WTC11 (cell line): ENCODE measurements around the gene NNMT. TPM values are rescaled to one million over a fixed set of nuclear protein-coding genes. Genes with fewer than 3 reads are reported as not detected.

ENCODE experiments used
- ATAC-seq: fragments of 200-7000 bp; cut with Tn5 transposase; 2 replicates; pipeline ENCODE4 v1.10.0; 2021; ENCODE audit warnings: mild to moderate bottlenecking, moderate library complexity
- CTCF ChIA-PET: fragments of 300-600 bp; sonication (Branson Sonifier 250); formaldehyde crosslinking; loops from one replicate; lab custom pipeline; 2021; ENCODE audit warnings: antibody characterized with exemption; lab: Charles Lee
- POLR2A ChIA-PET: fragments of 350-600 bp; sonication (Branson Sonifier 250); formaldehyde crosslinking; loops from one replicate; lab custom pipeline; 2021; ENCODE audit warnings: antibody characterized with exemption; lab: Charles Lee
- DNase-seq: peaks from one replicate; pipeline ENCODE4 v3.0.0; 2021; ENCODE audit warnings: low spot score
- H3K27ac Mint-ChIP-seq: 2 replicates; pipeline ENCODE4 v1.8.0; 2021; ENCODE audit warnings: mixed read lengths
- H3K27me3 Mint-ChIP-seq: 2 replicates; pipeline ENCODE4 v1.8.0; 2021; ENCODE audit warnings: low read depth, mild to moderate bottlenecking, moderate library complexity, mixed read lengths
- H3K36me3 Mint-ChIP-seq: 2 replicates; pipeline ENCODE4 v1.8.0; 2021; ENCODE audit warnings: mixed read lengths
- H3K4me1 Mint-ChIP-seq: 2 replicates; pipeline ENCODE4 v1.8.0; 2022; ENCODE audit warnings: mixed read lengths
- H3K4me3 Mint-ChIP-seq: 2 replicates; pipeline ENCODE4 v1.8.0; 2021; ENCODE audit warnings: mild to moderate bottlenecking, moderate library complexity, mixed read lengths
- H3K9me3 Mint-ChIP-seq: 2 replicates; pipeline ENCODE4 v1.8.0; 2021; ENCODE audit warnings: mixed read lengths
- ELF4 ChIP-seq: sonication (generic); formaldehyde crosslinking; IDR thresholded peaks from 2 replicates; pipeline ENCODE4 v1.8.1; 2022; ENCODE audit warnings: low read depth, mild to moderate bottlenecking, moderate library complexity, missing genetic modification reagents
- FOXJ3 ChIP-seq: sonication (generic); formaldehyde crosslinking; IDR thresholded peaks from 2 replicates; pipeline ENCODE4 v1.9.0; 2021; ENCODE audit warnings: missing genetic modification reagents, mild to moderate bottlenecking, borderline replicate concordance
- GABPB1 ChIP-seq: sonication (generic); formaldehyde crosslinking; IDR thresholded peaks from 2 replicates; pipeline ENCODE4 v1.8.1; 2023; ENCODE audit warnings: mild to moderate bottlenecking, missing genetic modification reagents
- GRHL2 ChIP-seq: fragments of 250-450 bp; sonication (Bioruptor Pico); IDR thresholded peaks from 2 replicates; pipeline ENCODE4 v1.8.0; 2022; ENCODE audit warnings: mild to moderate bottlenecking, moderate library complexity; ENCODE audit not compliant: insufficient replicate concordance, severe bottlenecking
- NFE2L1 ChIP-seq: sonication (generic); formaldehyde crosslinking; IDR thresholded peaks from 2 replicates; pipeline ENCODE4 v1.8.1; 2023; ENCODE audit warnings: missing genetic modification reagents
- RELA ChIP-seq: sonication (generic); formaldehyde crosslinking; IDR thresholded peaks from 2 replicates; pipeline ENCODE4 v1.8.1; 2022; ENCODE audit warnings: missing genetic modification reagents, mild to moderate bottlenecking, borderline replicate concordance
- SMAD3 ChIP-seq: sonication (generic); formaldehyde crosslinking; IDR thresholded peaks from 2 replicates; pipeline ENCODE4 v1.8.0; 2022; ENCODE audit warnings: missing genetic modification reagents, mild to moderate bottlenecking, borderline replicate concordance
- SP1 ChIP-seq: sonication (generic); formaldehyde crosslinking; conservative IDR thresholded peaks from 2 replicates; pipeline ENCODE4 v1.8.1; 2022; ENCODE audit warnings: missing genetic modification reagents
- ZNF121 ChIP-seq: sonication (generic); formaldehyde crosslinking; IDR thresholded peaks from 2 replicates; pipeline ENCODE4 v1.8.0; 2023; ENCODE audit warnings: missing genetic modification reagents
- ZNF232 ChIP-seq: sonication (generic); formaldehyde crosslinking; IDR thresholded peaks from 2 replicates; pipeline ENCODE4 v1.8.0; 2022; ENCODE audit warnings: mild to moderate bottlenecking, missing genetic modification reagents
- ZNF671 ChIP-seq: fragments of 250-450 bp; sonication (Bioruptor Pico); IDR thresholded peaks from 2 replicates; pipeline ENCODE4 v1.8.0; 2021; ENCODE audit warnings: mild to moderate bottlenecking
- total RNA-seq: library from RNA; stranded (reverse); gene quantifications from 3 replicates; pipeline ENCODE4 v1.2.3, GENCODE V29; 2021
- TF ChIP-seq, protein P1 (sequence below): fragments of 250-450 bp; sonication (Bioruptor Pico); conservative IDR thresholded peaks from 2 replicates; pipeline ENCODE4 v1.9.0; 2021; ENCODE audit warnings: mild to moderate bottlenecking
- TF ChIP-seq, protein P2 (sequence below): sonication (generic); formaldehyde crosslinking; IDR thresholded peaks from 2 replicates; pipeline ENCODE4 v1.8.0; 2023; ENCODE audit warnings: mild to moderate bottlenecking, missing genetic modification reagents
- TF ChIP-seq, protein P3 (sequence below): sonication (generic); formaldehyde crosslinking; IDR thresholded peaks from 2 replicates; pipeline ENCODE4 v1.8.0; 2023; ENCODE audit warnings: missing genetic modification reagents
- TF ChIP-seq, protein P4 (sequence below): fragments of 250-450 bp; sonication (Bioruptor Pico); IDR thresholded peaks from 2 replicates; pipeline ENCODE4 v1.9.0; 2021; ENCODE audit warnings: moderate library complexity, mild to moderate bottlenecking, inconsistent platforms, borderline replicate concordance

Gene NNMT
- total RNA-seq, 1 experiment from 2014 or later, result 0.50 TPM

DNA sequence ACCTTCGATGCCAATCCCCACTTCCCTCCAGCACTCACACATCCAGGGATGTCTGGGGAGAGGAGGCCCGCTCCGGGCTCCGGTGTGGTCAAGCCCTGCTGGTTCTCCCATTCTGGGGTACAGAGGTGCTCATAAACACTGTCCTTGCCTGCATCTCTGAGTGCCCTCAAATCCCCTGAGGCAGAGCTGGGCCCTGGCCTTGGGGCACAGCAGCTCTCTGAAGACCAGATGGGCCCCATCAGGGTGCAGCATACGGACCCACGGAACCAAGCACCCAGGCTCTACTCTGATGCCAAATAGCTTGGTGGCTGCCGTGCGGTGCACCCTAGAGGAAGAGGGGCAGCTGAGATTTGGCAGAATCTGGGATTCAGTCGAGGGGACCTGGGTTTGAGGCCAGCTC is 35.7 kb upstream of the NNMT start:
- ChIA-PET CTCF (interaction anchor here (0.6 to 10.6 kb wide), 38 partner anchors 9 to 701 kb away, joined by 3 to 151 read pairs (median 6); partner anchors contain the start of genes HTR3A, HTR3B and ZBTB16), POLR2A (no interaction called here)
- H3K4me3 Mint-ChIP-seq, result no peak overlapping the region
- no peaks in the 10 kb centered on the region for H3K27me3 Mint-ChIP-seq
- ATAC-seq (no peak), DNase-seq (no peak)
- no peaks in the 10 kb centered on the region for H3K9me3 Mint-ChIP-seq
- no peak for TF ChIP-seq SP1 (CRISPR knock-in tag)
- no peak for TF ChIP-seq ZNF121 (CRISPR knock-in tag)
- H3K4me1 Mint-ChIP-seq, result peaks cover 16% of the 10 kb centered on the region
- H3K36me3 Mint-ChIP-seq, result no peaks in the 10 kb centered on the region
- no peak overlapping the region for H3K27ac Mint-ChIP-seq

DNA sequence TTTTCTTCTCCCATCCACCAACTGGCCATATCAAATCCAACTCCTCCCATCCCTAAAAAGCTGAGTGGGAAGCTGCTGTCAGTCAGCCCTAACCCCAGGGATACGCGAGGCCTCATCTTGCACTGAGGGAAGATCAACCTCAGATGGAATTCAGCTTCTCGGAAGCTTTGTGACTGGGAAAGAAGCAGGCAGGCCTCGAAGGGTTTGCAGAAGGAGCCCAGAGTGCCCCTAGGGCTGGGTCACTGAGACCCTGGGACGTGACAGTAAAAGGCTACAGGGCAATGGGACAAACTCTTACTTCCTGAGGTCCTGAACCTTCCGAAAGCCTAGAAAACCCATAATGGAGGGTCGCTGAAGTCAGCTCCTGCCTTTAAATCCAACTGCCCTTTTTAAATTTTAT is 34.4 kb upstream of the NNMT start:
- POLR2A ChIA-PET, result interaction anchor here (0.9 to 1.3 kb wide), 2 partner anchors 268 to 366 kb away, joined by 3 to 4 read pairs; no protein-coding TSS in a partner anchor
- H3K27me3 Mint-ChIP-seq, result no peaks in the 10 kb centered on the region
- DNase-seq (no peak), ATAC-seq (no peak)
- CTCF ChIA-PET, result interaction anchor here (0.6 to 10.6 kb wide), 31 partner anchors 10 to 455 kb away, joined by 3 to 151 read pairs (median 5); partner anchors contain the start of genes HTR3A, HTR3B and ZBTB16
- H3K27ac Mint-ChIP-seq, result no peak overlapping the region
- TF ChIP-seq, protein P1, sequence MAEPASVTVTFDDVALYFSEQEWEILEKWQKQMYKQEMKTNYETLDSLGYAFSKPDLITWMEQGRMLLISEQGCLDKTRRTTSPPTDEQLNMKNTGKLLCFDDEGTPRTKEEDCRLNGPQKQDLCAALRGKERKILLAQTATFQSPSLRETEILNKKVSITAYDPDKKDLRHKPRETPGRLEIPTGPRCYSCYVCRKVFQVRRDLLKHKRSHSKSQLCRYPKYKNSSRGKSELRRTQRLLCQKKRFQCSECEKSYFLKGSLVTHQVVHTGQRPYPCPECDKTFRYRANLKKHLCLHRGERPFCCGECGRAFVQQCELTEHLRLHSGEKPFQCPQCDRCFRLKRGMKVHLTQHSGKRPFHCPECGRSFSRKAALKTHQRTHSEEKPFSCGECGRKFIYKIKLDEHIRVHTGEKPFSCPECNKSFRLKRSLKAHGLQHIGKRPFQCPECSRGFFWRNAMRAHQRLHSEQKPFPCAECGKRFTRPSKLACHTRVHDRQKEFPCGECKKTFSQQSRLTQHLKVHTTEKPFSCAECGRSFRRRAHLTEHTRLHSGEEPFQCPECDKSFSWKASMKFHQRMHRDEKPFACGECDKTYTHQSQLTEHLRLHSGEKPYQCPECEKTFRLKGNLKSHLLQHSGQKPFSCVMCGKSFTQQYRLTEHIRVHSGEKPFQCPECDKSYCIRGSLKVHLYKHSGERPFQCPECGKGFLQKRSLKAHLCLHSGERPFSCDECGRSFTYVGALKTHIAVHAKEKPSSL (CRISPR knock-in tag), result no peak
- TF ChIP-seq NFE2L1 (no peak), ELF4 (CRISPR knock-in tag) (no peak)
- TF ChIP-seq, protein P2, sequence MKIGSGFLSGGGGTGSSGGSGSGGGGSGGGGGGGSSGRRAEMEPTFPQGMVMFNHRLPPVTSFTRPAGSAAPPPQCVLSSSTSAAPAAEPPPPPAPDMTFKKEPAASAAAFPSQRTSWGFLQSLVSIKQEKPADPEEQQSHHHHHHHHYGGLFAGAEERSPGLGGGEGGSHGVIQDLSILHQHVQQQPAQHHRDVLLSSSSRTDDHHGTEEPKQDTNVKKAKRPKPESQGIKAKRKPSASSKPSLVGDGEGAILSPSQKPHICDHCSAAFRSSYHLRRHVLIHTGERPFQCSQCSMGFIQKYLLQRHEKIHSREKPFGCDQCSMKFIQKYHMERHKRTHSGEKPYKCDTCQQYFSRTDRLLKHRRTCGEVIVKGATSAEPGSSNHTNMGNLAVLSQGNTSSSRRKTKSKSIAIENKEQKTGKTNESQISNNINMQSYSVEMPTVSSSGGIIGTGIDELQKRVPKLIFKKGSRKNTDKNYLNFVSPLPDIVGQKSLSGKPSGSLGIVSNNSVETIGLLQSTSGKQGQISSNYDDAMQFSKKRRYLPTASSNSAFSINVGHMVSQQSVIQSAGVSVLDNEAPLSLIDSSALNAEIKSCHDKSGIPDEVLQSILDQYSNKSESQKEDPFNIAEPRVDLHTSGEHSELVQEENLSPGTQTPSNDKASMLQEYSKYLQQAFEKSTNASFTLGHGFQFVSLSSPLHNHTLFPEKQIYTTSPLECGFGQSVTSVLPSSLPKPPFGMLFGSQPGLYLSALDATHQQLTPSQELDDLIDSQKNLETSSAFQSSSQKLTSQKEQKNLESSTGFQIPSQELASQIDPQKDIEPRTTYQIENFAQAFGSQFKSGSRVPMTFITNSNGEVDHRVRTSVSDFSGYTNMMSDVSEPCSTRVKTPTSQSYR (CRISPR knock-in tag), result no peak
- H3K4me1 Mint-ChIP-seq, result peaks cover 8% of the 10 kb centered on the region
- no peaks in the 10 kb centered on the region for H3K9me3 Mint-ChIP-seq
- no peaks in the 10 kb centered on the region for H3K36me3 Mint-ChIP-seq
- H3K4me3 Mint-ChIP-seq, result no peak overlapping the region

DNA sequence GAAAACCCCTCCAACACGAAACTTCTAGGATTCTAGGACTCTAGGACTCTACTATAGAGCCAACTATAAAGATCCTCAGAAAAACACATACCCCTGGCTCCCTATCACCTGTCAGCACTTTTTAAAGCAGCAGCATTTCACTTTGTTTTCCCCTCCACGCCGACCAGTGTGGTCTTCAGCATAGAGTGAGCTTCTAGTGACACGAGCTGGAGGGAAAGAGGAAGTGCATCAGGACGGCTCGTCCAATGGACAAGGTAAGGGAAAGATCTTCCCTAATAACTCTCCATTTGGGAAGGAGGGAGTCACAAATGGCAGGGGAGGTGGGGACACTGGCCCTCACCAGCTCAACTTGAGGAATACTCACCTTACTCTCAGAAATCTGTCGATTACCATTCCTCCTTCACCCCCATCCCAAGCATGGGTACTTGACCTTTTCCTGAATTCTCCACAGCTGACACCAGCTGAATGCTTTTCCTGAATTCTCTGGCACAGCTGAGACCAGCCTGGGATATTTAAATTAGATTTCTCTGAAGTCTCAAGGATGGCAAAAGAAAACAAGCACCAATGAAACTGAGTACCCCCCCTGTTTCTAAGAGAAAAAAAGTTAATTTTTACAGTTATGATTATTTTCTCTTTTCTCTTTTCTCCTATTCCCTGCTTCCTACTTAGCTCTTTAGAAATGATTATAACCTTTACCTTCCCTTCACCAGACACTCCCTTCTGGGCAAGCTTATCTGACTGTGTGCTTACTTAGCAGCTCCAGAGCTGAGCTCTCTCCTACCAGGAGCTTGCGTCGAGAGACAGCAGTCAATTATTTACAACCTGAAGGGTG is 33.3 kb upstream of the NNMT start:
- H3K9me3 Mint-ChIP-seq, result no peaks in the 10 kb centered on the region
- ChIA-PET POLR2A (interaction anchor here (0.9 kb wide), 1 partner anchor 367 kb away, joined by 3 read pairs; no protein-coding TSS in a partner anchor), CTCF (interaction anchor here (0.6 to 10.6 kb wide), 20 partner anchors 11 to 532 kb away, joined by 3 to 151 read pairs (median 6); partner anchors contain the start of genes HTR3A and ZBTB16)
- DNase-seq (peak; percentile 34), ATAC-seq (peak; percentile 74)
- H3K4me1 Mint-ChIP-seq, result no peaks in the 10 kb centered on the region
- H3K4me3 Mint-ChIP-seq, result no peak overlapping the region
- H3K27me3 Mint-ChIP-seq, result no peaks in the 10 kb centered on the region
- H3K36me3 Mint-ChIP-seq, result no peaks in the 10 kb centered on the region
- no peak for TF ChIP-seq ZNF671 (CRISPR knock-in tag)
- H3K27ac Mint-ChIP-seq, result no peak overlapping the region

DNA sequence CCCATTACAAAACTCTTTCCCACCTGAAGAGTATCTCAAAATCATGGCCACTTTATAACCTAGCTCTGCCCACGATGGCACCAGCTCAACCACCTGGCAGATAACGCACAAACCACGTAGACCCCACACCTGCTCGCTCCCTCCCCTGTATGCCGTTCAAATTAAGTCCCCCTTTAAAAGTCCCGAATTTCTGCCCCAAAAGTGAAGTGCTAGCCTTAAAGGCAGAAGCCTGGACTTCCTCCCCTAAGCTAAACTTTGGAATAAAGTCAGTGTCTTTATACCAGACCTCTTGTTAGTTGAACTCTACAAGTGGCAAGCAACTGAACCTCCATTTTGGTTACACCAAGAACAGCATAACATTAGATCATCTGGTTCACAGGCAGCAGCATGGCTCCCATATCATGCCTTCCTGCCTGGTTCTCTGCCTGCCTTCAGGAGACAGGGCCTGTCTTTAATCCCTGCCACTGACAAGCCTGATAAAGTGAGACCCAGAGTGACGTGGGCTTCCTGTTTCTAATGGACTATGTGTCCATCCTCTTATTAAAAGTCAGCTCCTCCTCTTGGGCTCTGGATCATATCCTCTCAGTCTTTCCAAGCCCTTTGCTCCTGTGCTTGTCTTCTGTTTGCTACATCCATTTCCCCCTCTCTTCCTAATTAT is 32.6 kb upstream of the NNMT start:
- POLR2A ChIA-PET, result no interaction called here
- ATAC-seq (no peak), DNase-seq (no peak)
- CTCF ChIA-PET, result interaction anchor here (0.9 to 10.6 kb wide), 12 partner anchors 77 to 457 kb away, joined by 3 to 151 read pairs (median 6); partner anchors contain the start of genes HTR3A and ZBTB16
- H3K27me3 Mint-ChIP-seq, result no peaks in the 10 kb centered on the region
- no peaks in the 10 kb centered on the region for H3K9me3 Mint-ChIP-seq
- H3K27ac Mint-ChIP-seq, result no peak overlapping the region
- no peaks in the 10 kb centered on the region for H3K36me3 Mint-ChIP-seq
- H3K4me1 Mint-ChIP-seq, result no peaks in the 10 kb centered on the region
- H3K4me3 Mint-ChIP-seq, result no peak overlapping the region
- TF ChIP-seq, protein P3, sequence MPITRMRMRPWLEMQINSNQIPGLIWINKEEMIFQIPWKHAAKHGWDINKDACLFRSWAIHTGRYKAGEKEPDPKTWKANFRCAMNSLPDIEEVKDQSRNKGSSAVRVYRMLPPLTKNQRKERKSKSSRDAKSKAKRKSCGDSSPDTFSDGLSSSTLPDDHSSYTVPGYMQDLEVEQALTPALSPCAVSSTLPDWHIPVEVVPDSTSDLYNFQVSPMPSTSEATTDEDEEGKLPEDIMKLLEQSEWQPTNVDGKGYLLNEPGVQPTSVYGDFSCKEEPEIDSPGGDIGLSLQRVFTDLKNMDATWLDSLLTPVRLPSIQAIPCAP (CRISPR knock-in tag), result no peak
- TF ChIP-seq SMAD3 (CRISPR knock-in tag) (no peak), ZNF232 (CRISPR knock-in tag) (no peak), RELA (CRISPR knock-in tag) (no peak), GRHL2 (CRISPR knock-in tag) (no peak), FOXJ3 (CRISPR knock-in tag) (no peak), GABPB1 (CRISPR knock-in tag) (no peak)
- TF ChIP-seq, protein P4, sequence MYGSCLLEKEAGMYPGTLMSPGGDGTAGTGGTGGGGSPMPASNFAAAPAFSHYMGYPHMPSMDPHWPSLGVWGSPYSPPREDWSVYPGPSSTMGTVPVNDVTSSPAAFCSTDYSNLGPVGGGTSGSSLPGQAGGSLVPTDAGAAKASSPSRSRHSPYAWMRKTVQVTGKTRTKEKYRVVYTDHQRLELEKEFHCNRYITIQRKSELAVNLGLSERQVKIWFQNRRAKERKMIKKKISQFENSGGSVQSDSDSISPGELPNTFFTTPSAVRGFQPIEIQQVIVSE (CRISPR knock-in tag), result no peak
